Measurements from ENCODE around the gene HVCN1.

GRCh38 chr12:110647631-110648040, 41.3 kb downstream of the HVCN1 start:
- TF ChIP-seq, protein P1, sequence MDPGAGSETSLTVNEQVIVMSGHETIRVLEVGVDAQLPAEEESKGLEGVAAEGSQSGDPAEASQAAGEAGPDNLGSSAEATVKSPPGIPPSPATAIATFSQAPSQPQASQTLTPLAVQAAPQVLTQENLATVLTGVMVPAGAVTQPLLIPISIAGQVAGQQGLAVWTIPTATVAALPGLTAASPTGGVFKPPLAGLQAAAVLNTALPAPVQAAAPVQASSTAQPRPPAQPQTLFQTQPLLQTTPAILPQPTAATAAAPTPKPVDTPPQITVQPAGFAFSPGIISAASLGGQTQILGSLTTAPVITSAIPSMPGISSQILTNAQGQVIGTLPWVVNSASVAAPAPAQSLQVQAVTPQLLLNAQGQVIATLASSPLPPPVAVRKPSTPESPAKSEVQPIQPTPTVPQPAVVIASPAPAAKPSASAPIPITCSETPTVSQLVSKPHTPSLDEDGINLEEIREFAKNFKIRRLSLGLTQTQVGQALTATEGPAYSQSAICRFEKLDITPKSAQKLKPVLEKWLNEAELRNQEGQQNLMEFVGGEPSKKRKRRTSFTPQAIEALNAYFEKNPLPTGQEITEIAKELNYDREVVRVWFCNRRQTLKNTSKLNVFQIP (CRISPR knock-in tag; IDR thresholded peaks at IDR 0.05; ENCODE audit: borderline replicate concordance, low read depth) = no peak
- no peak for TF ChIP-seq ZC3H10 (CRISPR knock-in tag; IDR thresholded peaks at IDR 0.05)
- no peak for TF ChIP-seq TSHZ2 (CRISPR knock-in tag; IDR thresholded peaks at IDR 0.05)
- TF ChIP-seq ISL1 (CRISPR knock-in tag; IDR thresholded peaks at IDR 0.05) = no peak
- TF ChIP-seq GLIS3 (CRISPR knock-in tag; IDR thresholded peaks at IDR 0.05) = no peak
- TF ChIP-seq, protein P2, sequence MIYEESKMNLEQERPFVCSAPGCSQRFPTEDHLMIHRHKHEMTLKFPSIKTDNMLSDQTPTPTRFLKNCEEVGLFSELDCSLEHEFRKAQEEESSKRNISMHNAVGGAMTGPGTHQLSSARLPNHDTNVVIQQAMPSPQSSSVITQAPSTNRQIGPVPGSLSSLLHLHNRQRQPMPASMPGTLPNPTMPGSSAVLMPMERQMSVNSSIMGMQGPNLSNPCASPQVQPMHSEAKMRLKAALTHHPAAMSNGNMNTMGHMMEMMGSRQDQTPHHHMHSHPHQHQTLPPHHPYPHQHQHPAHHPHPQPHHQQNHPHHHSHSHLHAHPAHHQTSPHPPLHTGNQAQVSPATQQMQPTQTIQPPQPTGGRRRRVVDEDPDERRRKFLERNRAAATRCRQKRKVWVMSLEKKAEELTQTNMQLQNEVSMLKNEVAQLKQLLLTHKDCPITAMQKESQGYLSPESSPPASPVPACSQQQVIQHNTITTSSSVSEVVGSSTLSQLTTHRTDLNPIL (CRISPR knock-in tag; IDR thresholded peaks at IDR 0.05; ENCODE audit: low read depth) = no peak
- TF ChIP-seq ZNF565 (CRISPR knock-in tag; conservative IDR thresholded peaks at IDR 0.05; ENCODE audit: low read depth) = no peak
- no peak for TF ChIP-seq SNAI2 (CRISPR knock-in tag; IDR thresholded peaks at IDR 0.05)
- no peak for TF ChIP-seq OSR1 (CRISPR knock-in tag; IDR thresholded peaks at IDR 0.05)
- TF ChIP-seq, protein P3, sequence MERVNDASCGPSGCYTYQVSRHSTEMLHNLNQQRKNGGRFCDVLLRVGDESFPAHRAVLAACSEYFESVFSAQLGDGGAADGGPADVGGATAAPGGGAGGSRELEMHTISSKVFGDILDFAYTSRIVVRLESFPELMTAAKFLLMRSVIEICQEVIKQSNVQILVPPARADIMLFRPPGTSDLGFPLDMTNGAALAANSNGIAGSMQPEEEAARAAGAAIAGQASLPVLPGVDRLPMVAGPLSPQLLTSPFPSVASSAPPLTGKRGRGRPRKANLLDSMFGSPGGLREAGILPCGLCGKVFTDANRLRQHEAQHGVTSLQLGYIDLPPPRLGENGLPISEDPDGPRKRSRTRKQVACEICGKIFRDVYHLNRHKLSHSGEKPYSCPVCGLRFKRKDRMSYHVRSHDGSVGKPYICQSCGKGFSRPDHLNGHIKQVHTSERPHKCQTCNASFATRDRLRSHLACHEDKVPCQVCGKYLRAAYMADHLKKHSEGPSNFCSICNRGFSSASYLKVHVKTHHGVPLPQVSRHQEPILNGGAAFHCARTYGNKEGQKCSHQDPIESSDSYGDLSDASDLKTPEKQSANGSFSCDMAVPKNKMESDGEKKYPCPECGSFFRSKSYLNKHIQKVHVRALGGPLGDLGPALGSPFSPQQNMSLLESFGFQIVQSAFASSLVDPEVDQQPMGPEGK (CRISPR knock-in tag; IDR thresholded peaks at IDR 0.05; ENCODE audit: borderline replicate concordance) = no peak
- no peak for TF ChIP-seq BACH2 (CRISPR knock-in tag; IDR thresholded peaks at IDR 0.05; ENCODE audit: borderline replicate concordance)
- no peak for TF ChIP-seq ZFP3 (CRISPR knock-in tag; IDR thresholded peaks at IDR 0.05)
- TF ChIP-seq PPARA (CRISPR knock-in tag; IDR thresholded peaks at IDR 0.05; ENCODE audit: borderline replicate concordance) = no peak
- no peak for TF ChIP-seq ZFP30 (CRISPR knock-in tag; IDR thresholded peaks at IDR 0.05)

Data from SK-N-SH treated with all-trans-retinoic acid at 6 μM for 48 hours (cell line).